GM18870 (cell line): ENCODE data around the gene CCNY.

Experiments
- ATAC-seq: cut with Tn5 transposase; IDR thresholded peaks from one replicate; pipeline ENCODE4 v1.9.1; 2021; ENCODE audit warnings: moderate library complexity; ENCODE audit not compliant: unreplicated experiment

Gene CCNY

GRCh38 chr10:35423505-35424306, 87.4 kb downstream of the CCNY start:
- no peak for ATAC-seq

- ATAC-seq = no peak
Measured at GRCh38 chr10:35424680-35425285, 88.5 kb downstream of the CCNY start.

- ATAC-seq = no peak
Measured at GRCh38 chr10:35425595-35425994, 89.3 kb downstream of the CCNY start.

- no peak for ATAC-seq
Measured at GRCh38 chr10:35426657-35427056, 90.3 kb downstream of the CCNY start.

GRCh38 chr10:35427543-35427942, 91.2 kb downstream of the CCNY start:
- no peak for ATAC-seq

- no peak for ATAC-seq
Measured at GRCh38 chr10:35428521-35428920, 92.2 kb downstream of the CCNY start.

- no peak for ATAC-seq
Measured at GRCh38 chr10:35432781-35433338, 96.6 kb downstream of the CCNY start.

- ATAC-seq = no peak
Measured at GRCh38 chr10:35433851-35434426, 97.6 kb downstream of the CCNY start.

GRCh38 chr10:35434533-35434932, 98.2 kb downstream of the CCNY start:
- ATAC-seq = peak; percentile 55

GRCh38 chr10:35435824-35436223, 99.5 kb downstream of the CCNY start:
- ATAC-seq = no peak

- ATAC-seq = no peak
Measured at GRCh38 chr10:35437829-35438228, 101.5 kb downstream of the CCNY start.

- no peak for ATAC-seq
Measured at GRCh38 chr10:35438718-35439571, 102.6 kb downstream of the CCNY start.

GRCh38 chr10:35440016-35440415, 103.7 kb downstream of the CCNY start:
- no peak for ATAC-seq

- ATAC-seq = no peak
Measured at GRCh38 chr10:35442028-35442427, 105.7 kb downstream of the CCNY start.

GRCh38 chr10:35442592-35442991, 106.3 kb downstream of the CCNY start:
- no peak for ATAC-seq

- no peak for ATAC-seq
Measured at GRCh38 chr10:35443858-35444257, 107.5 kb downstream of the CCNY start.

- no peak for ATAC-seq
Measured at GRCh38 chr10:35445150-35445884, 109.0 kb downstream of the CCNY start.

- no peak for ATAC-seq
Measured at GRCh38 chr10:35446439-35446838, 110.1 kb downstream of the CCNY start.

GRCh38 chr10:35447693-35448407, 111.5 kb downstream of the CCNY start:
- no peak for ATAC-seq
